Peyer's patch (tissue), 4 donors: ENCODE results near the gene RGS19. TPM values are rescaled to one million over a fixed set of nuclear protein-coding genes. Genes with fewer than 3 reads are reported as not detected.

ENCODE experiments used
- DNase-seq, 3 donors: peaks; one replicate each; pipeline ENCODE4 v3.0.0-alpha.2; 2017 to 2019
- H3K27ac ChIP-seq, 4 donors: fragments of 200-600 bp; sonication (generic); one replicate each; pipeline ENCODE4 v1.5.1; 2016 to 2019
- H3K27me3 ChIP-seq, 2 donors: fragments of 200-600 bp; sonication (generic); one replicate each; pipeline ENCODE4 v1.5.1; 2019
- H3K36me3 ChIP-seq, 3 donors: fragments of 200-600 bp; sonication (generic); one replicate each; pipeline ENCODE4 v1.5.1; 2016 to 2019
- H3K4me1 ChIP-seq, 4 donors: fragments of 200-600 bp; sonication (generic); one replicate each; pipeline ENCODE4 v1.5.1; 2016 to 2019
- H3K4me3 ChIP-seq, 4 donors: fragments of 200-600 bp; sonication (generic); 1 replicate in 3 of 4; 2 replicates in 1 of 4; pipeline ENCODE4 v1.5.1; 2016 to 2019; ENCODE audit warnings: mild to moderate bottlenecking in 1 of 4
- H3K9me3 ChIP-seq, 4 donors: fragments of 200-600 bp; sonication (generic); one replicate each; pipeline ENCODE4 v1.5.1; 2016 to 2019; ENCODE audit warnings: mild to moderate bottlenecking in 1 of 4
- CTCF ChIP-seq, 6 experiments: fragments of 450-650 bp in 4 of 6; fragments of 200-600 bp in 2 of 6; sonication (generic) in 1 of 6; IDR thresholded peaks; one replicate each; pipeline ENCODE4 v1.5.1; 2017 to 2019; ENCODE audit warnings: antibody characterized with exemption in 6 of 6, mild to moderate bottlenecking in 3 of 6, moderate library complexity in 1 of 6
- POLR2A ChIP-seq, 2 donors: fragments of 450-650 bp; IDR thresholded peaks; one replicate each; pipeline ENCODE4 v1.5.1; 2017; ENCODE audit warnings: antibody characterized with exemption in 2 of 2, mild to moderate bottlenecking in 2 of 2, moderate library complexity in 2 of 2
- total RNA-seq, 4 donors: library from RNA; depleted of rRNA; stranded (reverse); fragments of >200 nt; gene quantifications; one replicate each; pipeline ENCODE4 v1.1.0, GENCODE V29; 2016

The RGS19 gene
- total RNA-seq, 4 donors from 2014 or later: 3.3 to 39.6 (median 6.8) TPM

DNA sequence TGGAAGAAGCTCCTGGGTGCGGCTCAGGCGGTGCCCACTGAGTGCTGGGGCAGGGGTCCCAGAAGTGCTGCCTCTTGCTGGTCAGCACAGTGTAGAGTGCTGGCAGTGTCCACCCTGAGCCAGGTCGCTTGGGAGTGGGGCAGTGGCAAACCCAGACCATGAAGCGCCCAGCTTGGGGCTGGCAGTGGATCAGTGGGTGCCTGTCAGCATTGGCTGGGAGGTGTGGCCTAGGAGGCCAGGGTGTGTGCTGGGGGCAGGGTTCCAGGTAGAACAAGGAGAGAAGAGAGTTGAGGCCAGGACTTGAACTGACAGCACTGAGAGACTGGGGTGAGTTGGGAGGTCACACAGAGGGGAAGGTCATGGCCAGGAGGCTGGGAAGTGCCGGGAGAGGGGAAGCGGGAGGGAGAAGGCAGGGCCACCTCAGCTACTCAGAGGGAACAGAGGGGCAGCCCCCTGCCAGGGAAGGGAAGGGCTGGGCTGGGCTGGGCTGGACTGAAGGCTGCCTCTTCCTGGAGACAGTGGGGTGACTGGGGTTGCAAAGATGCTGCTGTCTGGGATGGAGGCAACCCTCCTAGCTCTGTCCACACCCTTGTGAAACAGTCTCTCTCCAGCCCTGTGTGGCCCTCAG, 12.2 kb downstream of the RGS19 start:
- DNase-seq: no peak
- Histone ChIP-seq H3K4me1 (peaks cover 0 to 47% (median 37%) of the 10 kb centered on the region in 4 donors), H3K27ac (peak overlapping the region in 1 of 4 donors; percentile 68), H3K36me3 (no peaks in the 10 kb centered on the region), H3K9me3 (no peaks in the 10 kb centered on the region), H3K4me3 (no peak overlapping the region), H3K27me3 (no peaks in the 10 kb centered on the region)
- TF ChIP-seq POLR2A (IDR thresholded peaks at IDR 0.05) (no peak), CTCF (IDR thresholded peaks at IDR 0.05) (no peak)

DNA sequence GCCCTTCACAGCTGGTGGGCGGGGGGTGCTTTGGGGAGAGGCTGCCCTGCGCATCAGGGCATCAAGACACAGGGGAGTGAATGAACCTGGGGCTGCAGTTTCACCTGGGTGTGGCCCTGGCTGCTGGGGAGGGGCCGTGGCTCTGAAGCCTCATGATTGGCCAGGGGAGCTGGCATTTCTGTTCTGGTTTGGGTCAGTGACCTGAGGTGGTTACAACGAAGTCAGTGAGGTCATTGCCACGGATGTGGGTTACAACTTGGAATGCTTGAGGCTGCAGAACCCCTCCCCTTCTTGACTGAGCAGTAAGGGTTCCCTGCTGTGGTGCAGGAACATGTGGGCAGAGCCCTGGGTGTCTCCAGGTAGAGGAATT, 13.4 kb downstream of the RGS19 start:
- no peaks in the 10 kb centered on the region for H3K36me3 ChIP-seq
- no peaks in the 10 kb centered on the region for H3K9me3 ChIP-seq
- H3K4me1 ChIP-seq: peaks cover 0 to 38% (median 37%) of the 10 kb centered on the region in 4 donors
- H3K4me3 ChIP-seq: no peak overlapping the region
- peak in 2 of 3 donors; percentile 73 to 87 for DNase-seq
- no peaks in the 10 kb centered on the region for H3K27me3 ChIP-seq
- no peak for TF ChIP-seq CTCF (IDR thresholded peaks at IDR 0.05)
- no peak for TF ChIP-seq POLR2A (IDR thresholded peaks at IDR 0.05)
- peak overlapping the region in 3 of 4 donors; percentile 25 to 68 (median 33) for H3K27ac ChIP-seq

- TF ChIP-seq POLR2A (IDR thresholded peaks at IDR 0.05) (no peak), CTCF (IDR thresholded peaks at IDR 0.05) (no peak)
- Histone ChIP-seq H3K36me3 (no peaks in the 10 kb centered on the region), H3K4me1 (peaks cover 0 to 38% (median 37%) of the 10 kb centered on the region in 4 donors), H3K4me3 (no peak overlapping the region), H3K27ac (peak overlapping the region in 3 of 4 donors; percentile 25 to 68 (median 33)), H3K9me3 (no peaks in the 10 kb centered on the region), H3K27me3 (no peaks in the 10 kb centered on the region)
- no peak for DNase-seq
Measured at GRCh38 chr20:64065062-64065973, 14.0 kb downstream of the RGS19 start.

- no peak for DNase-seq
- Histone ChIP-seq H3K4me1 (peaks cover 0 to 38% (median 34%) of the 10 kb centered on the region in 4 donors), H3K36me3 (no peaks in the 10 kb centered on the region), H3K4me3 (peak overlapping the region in 2 of 4 donors; percentile 79 to 93), H3K27me3 (no peaks in the 10 kb centered on the region), H3K27ac (no peak overlapping the region), H3K9me3 (no peaks in the 10 kb centered on the region)
- no peak for TF ChIP-seq POLR2A (IDR thresholded peaks at IDR 0.05)
- TF ChIP-seq CTCF (IDR thresholded peaks at IDR 0.05): no peak
Measured at GRCh38 chr20:64064145-64064698, 15.1 kb downstream of the RGS19 start.

- peak in 1 of 3 donors; percentile 67 for DNase-seq
- Histone ChIP-seq H3K4me3 (peak overlapping the region; percentile 55 to 95 (median 86)), H3K27me3 (no peaks in the 10 kb centered on the region), H3K9me3 (no peaks in the 10 kb centered on the region), H3K4me1 (peaks cover 0 to 38% (median 34%) of the 10 kb centered on the region in 4 donors), H3K27ac (peak overlapping the region; percentile 66 to 85 (median 70)), H3K36me3 (no peaks in the 10 kb centered on the region)
- no peak for TF ChIP-seq POLR2A (IDR thresholded peaks at IDR 0.05)
- no peak for TF ChIP-seq CTCF (IDR thresholded peaks at IDR 0.05)
Measured at GRCh38 chr20:64063389-64064144, 15.8 kb downstream of the RGS19 start.
